Parathyroid adenoma (tissue), 2 donors: ENCODE data around the gene OR10A7.

Experiments used
- H2AFZ ChIP-seq: fragments of 300-600 bp; sonication (generic); one replicate; pipeline ENCODE4 v1.7.0; 2017; ENCODE audit warnings: antibody characterized with exemption, mild to moderate bottlenecking
- H3K27ac ChIP-seq: fragments of 300-600 bp; sonication (generic); one replicate; pipeline ENCODE4 v1.7.0; 2017
- H3K27me3 ChIP-seq: fragments of 300-600 bp; sonication (generic); one replicate; pipeline ENCODE4 v1.7.0; 2017; ENCODE audit warnings: low read length; ENCODE audit not compliant: control insufficient read depth, insufficient read depth
- H3K36me3 ChIP-seq: fragments of 300-600 bp; sonication (generic); one replicate; pipeline ENCODE4 v1.7.0; 2017; ENCODE audit warnings: low read length; ENCODE audit not compliant: control insufficient read depth, insufficient read depth
- H3K4me1 ChIP-seq: fragments of 300-600 bp; sonication (generic); one replicate; pipeline ENCODE4 v1.7.0; 2017; ENCODE audit warnings: control low read depth
- H3K4me2 ChIP-seq: fragments of 300-600 bp; sonication (generic); one replicate; pipeline ENCODE4 v1.7.0; 2017; ENCODE audit warnings: low read length
- H3K4me3 ChIP-seq: fragments of 300-600 bp; sonication (generic); one replicate; pipeline ENCODE4 v1.7.0; 2017; ENCODE audit warnings: low read depth, low read length
- H3K79me2 ChIP-seq: fragments of 300-600 bp; sonication (generic); one replicate; pipeline ENCODE4 v1.7.0; 2017; ENCODE audit warnings: control low read depth
- H3K9ac ChIP-seq: fragments of 300-600 bp; sonication (generic); one replicate; pipeline ENCODE4 v1.7.0; 2017; ENCODE audit warnings: mild to moderate bottlenecking
- H3K9me3 ChIP-seq: fragments of 300-600 bp; sonication (generic); one replicate; pipeline ENCODE4 v1.7.0; 2017; ENCODE audit warnings: low read length; ENCODE audit not compliant: control insufficient read depth
- CTCF ChIP-seq: fragments of 300-600 bp; sonication (generic); IDR thresholded peaks from one replicate; pipeline ENCODE4 v1.7.0; 2017; ENCODE audit warnings: antibody characterized with exemption, mild to moderate bottlenecking
- donor health status: primary hyperparathyroidism.

Gene OR10A7

GRCh38 chr12:55244309-55244708, 23.5 kb downstream of the OR10A7 start, which contains the start of gene OR6C74:
Gene OR6C74 (plus strand): TSS chr12:55244609. CDS start chr12:55247288, 2,679 bp downstream.
- Histone ChIP-seq H3K9ac (no peak within 1 kb of the TSS), H3K4me1 (no peaks in the 10 kb centered on the region), H3K9me3 (no peaks in the 10 kb centered on the region), H3K4me2 (no peak within 1 kb of the TSS), H3K79me2 (no peaks in the 10 kb centered on the region), H3K4me3 (no peak within 1 kb of the TSS), H3K36me3 (no peaks in the 10 kb centered on the region), H3K27ac (no peak within 1 kb of the TSS), H2AFZ (no peak within 1 kb of the TSS), H3K27me3 (no peaks in the 10 kb centered on the region)
- TF ChIP-seq CTCF = no peak

- TF ChIP-seq CTCF = no peak
- Histone ChIP-seq H3K79me2 (no peaks in the 10 kb centered on the region), H3K9ac (no peak overlapping the region), H3K27me3 (no peaks in the 10 kb centered on the region), H3K4me3 (no peak overlapping the region), H3K27ac (no peak overlapping the region), H3K9me3 (no peaks in the 10 kb centered on the region), H3K4me2 (no peak overlapping the region), H2AFZ (no peak overlapping the region), H3K36me3 (no peaks in the 10 kb centered on the region), H3K4me1 (no peaks in the 10 kb centered on the region)
Observed at GRCh38 chr12:55246159-55246558, 25.3 kb downstream of the OR10A7 start.

GRCh38 chr12:55250944-55251343, 30.1 kb downstream of the OR10A7 start:
- H3K36me3 ChIP-seq = no peaks in the 10 kb centered on the region
- H3K4me2 ChIP-seq = no peak overlapping the region
- no peak overlapping the region for H3K9ac ChIP-seq
- H3K27ac ChIP-seq = no peak overlapping the region
- no peaks in the 10 kb centered on the region for H3K27me3 ChIP-seq
- H3K4me3 ChIP-seq = no peak overlapping the region
- TF ChIP-seq CTCF = no peak
- H2AFZ ChIP-seq = no peak overlapping the region
- no peaks in the 10 kb centered on the region for H3K9me3 ChIP-seq
- H3K79me2 ChIP-seq = no peaks in the 10 kb centered on the region
- H3K4me1 ChIP-seq = no peaks in the 10 kb centered on the region

- no peak overlapping the region for H3K4me2 ChIP-seq
- H3K9me3 ChIP-seq = no peaks in the 10 kb centered on the region
- no peaks in the 10 kb centered on the region for H3K79me2 ChIP-seq
- no peaks in the 10 kb centered on the region for H3K4me1 ChIP-seq
- H3K36me3 ChIP-seq = no peaks in the 10 kb centered on the region
- H3K9ac ChIP-seq = no peak overlapping the region
- no peak for TF ChIP-seq CTCF
- H3K27me3 ChIP-seq = no peaks in the 10 kb centered on the region
- H3K27ac ChIP-seq = no peak overlapping the region
- H3K4me3 ChIP-seq = no peak overlapping the region
- H2AFZ ChIP-seq = no peak overlapping the region
Observed at GRCh38 chr12:55253281-55253680, 32.5 kb downstream of the OR10A7 start.

- no peak for TF ChIP-seq CTCF
- no peaks in the 10 kb centered on the region for H3K27me3 ChIP-seq
- no peak overlapping the region for H3K27ac ChIP-seq
- no peaks in the 10 kb centered on the region for H3K79me2 ChIP-seq
- H2AFZ ChIP-seq = no peak overlapping the region
- H3K9ac ChIP-seq = no peak overlapping the region
- H3K4me1 ChIP-seq = no peaks in the 10 kb centered on the region
- no peak overlapping the region for H3K4me3 ChIP-seq
- H3K4me2 ChIP-seq = no peak overlapping the region
- no peaks in the 10 kb centered on the region for H3K36me3 ChIP-seq
- H3K9me3 ChIP-seq = no peaks in the 10 kb centered on the region
Observed at GRCh38 chr12:55256831-55257230, 36.0 kb downstream of the OR10A7 start.
